PFSK-1 (cell line): Measurements from ENCODE around the gene POM121L2.

Experiments used
- FOXP2 ChIP-seq: optimal IDR thresholded peaks from 2 replicates; pipeline ENCODE3; 2011; ENCODE audit warnings: borderline replicate concordance, control low read depth, inconsistent platforms; ENCODE audit not compliant: insufficient read depth; ENCODE audit errors: extremely low read length, extremely low read depth
- POLR2AphosphoS5 ChIP-seq: IDR thresholded peaks from 2 replicates; pipeline ENCODE4 v1.6.1; 2012; ENCODE audit warnings: low read depth, mild to moderate bottlenecking, control low read depth, low read length, moderate library complexity
- SIN3A ChIP-seq: IDR thresholded peaks from 2 replicates; pipeline ENCODE4 v1.6.1; 2012; ENCODE audit warnings: mild to moderate bottlenecking, low read length, moderate library complexity, borderline replicate concordance; ENCODE audit not compliant: insufficient read depth
- TAF1 ChIP-seq: IDR thresholded peaks from 2 replicates; pipeline ENCODE4 v1.6.1; 2012; ENCODE audit warnings: low read length, control low read depth, borderline replicate concordance; ENCODE audit not compliant: insufficient read depth
- TF ChIP-seq, protein P1 (sequence below), 2 experiments: IDR thresholded peaks; 2 replicates each; pipeline versions ENCODE4 v1.6.1 to v1.8.0; 2011 to 2012; ENCODE audit warnings: low read depth in 2 of 2, low read length in 2 of 2, control low read depth in 1 of 2, inconsistent platforms in 1 of 2, mild to moderate bottlenecking in 1 of 2, moderate library complexity in 1 of 2; ENCODE audit not compliant: insufficient read depth in 1 of 2

DNA sequence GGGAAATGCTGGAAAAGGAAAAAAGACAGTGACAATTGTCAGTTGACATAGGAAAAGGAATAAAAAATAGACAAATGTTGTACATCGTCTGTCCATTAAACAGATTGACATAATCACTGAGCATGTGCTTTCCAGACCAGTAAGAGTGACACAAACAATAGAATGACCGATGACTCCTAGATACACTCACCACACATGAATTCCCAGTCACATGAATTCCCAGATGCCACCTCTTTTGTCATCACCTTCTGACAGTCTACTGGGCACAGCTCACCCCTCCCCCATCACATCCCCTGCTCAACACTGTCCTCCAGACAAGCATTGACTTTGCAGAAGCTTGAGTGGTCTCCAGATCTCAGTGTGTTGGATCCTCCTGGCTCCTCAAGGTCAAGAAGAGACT, 25.9 kb downstream of the POM121L2 start:
- TF ChIP-seq, protein P1, sequence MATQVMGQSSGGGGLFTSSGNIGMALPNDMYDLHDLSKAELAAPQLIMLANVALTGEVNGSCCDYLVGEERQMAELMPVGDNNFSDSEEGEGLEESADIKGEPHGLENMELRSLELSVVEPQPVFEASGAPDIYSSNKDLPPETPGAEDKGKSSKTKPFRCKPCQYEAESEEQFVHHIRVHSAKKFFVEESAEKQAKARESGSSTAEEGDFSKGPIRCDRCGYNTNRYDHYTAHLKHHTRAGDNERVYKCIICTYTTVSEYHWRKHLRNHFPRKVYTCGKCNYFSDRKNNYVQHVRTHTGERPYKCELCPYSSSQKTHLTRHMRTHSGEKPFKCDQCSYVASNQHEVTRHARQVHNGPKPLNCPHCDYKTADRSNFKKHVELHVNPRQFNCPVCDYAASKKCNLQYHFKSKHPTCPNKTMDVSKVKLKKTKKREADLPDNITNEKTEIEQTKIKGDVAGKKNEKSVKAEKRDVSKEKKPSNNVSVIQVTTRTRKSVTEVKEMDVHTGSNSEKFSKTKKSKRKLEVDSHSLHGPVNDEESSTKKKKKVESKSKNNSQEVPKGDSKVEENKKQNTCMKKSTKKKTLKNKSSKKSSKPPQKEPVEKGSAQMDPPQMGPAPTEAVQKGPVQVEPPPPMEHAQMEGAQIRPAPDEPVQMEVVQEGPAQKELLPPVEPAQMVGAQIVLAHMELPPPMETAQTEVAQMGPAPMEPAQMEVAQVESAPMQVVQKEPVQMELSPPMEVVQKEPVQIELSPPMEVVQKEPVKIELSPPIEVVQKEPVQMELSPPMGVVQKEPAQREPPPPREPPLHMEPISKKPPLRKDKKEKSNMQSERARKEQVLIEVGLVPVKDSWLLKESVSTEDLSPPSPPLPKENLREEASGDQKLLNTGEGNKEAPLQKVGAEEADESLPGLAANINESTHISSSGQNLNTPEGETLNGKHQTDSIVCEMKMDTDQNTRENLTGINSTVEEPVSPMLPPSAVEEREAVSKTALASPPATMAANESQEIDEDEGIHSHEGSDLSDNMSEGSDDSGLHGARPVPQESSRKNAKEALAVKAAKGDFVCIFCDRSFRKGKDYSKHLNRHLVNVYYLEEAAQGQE (IDR thresholded peaks at IDR 0.05; ENCODE audit: insufficient read depth in 1 of 2, low read depth in 2 of 2, low read length in 2 of 2): no peak
- no peak for TF ChIP-seq POLR2AphosphoS5
- TF ChIP-seq TAF1: no peak
- TF ChIP-seq SIN3A: no peak
- TF ChIP-seq FOXP2: no peak
